Iris pigment epithelial cell (primary cell): ENCODE results near the gene MYO1H.
"Not testable (repeated sequence)": the region's sequence is repeated elsewhere in the genome, so short reads cannot be mapped to it uniquely, and the experiment has no call there.

Experiments
- DNase-seq: peaks from one replicate; pipeline ENCODE4 v3.0.0-alpha.2; 2011; ENCODE audit warnings: low read depth

MYO1H gene

GRCh38 chr12:109449845-109450532, 102.3 kb downstream of the MYO1H start:
- no peak for DNase-seq

DNA sequence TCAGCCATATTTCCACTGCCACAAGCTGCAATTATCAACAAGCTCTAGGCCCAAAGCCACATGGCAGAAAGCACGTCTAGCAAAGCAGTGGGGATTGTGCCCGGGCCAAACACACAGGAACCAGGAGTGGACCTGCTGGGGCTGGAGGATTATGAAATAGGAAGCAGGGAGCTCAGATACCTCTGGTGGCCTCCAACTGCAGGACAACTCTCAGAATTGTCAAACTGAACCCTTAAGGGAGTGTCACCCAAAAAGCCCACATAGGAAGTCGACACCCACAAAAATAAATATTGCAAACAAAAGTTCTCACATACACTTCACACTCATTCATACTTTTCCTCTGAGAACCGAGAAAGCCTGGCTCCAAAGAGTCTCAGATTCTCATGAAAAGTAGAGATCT, 103.3 kb downstream of the MYO1H start:
- no peak for DNase-seq

DNA sequence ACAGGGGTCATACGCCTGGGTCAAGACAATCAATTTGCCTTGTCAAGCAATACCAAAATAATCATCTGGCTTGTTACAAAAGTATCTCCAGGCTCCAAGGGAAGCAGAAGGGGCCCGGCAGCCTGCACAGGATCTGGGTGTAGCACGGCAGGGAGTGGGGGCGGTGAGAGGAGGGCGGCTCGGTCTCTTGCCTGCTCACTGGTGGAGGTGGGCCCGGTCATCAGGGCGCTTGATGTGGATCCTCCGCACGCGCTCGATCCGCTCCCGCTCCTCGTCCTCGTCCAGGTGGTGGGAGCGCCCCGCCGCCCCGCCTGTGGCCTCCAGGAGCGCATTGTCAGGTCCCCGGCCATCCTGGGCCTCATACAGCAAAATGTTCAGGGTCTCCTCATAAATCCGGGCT, 103.7 kb downstream of the MYO1H start:
- DNase-seq = no peak

DNA sequence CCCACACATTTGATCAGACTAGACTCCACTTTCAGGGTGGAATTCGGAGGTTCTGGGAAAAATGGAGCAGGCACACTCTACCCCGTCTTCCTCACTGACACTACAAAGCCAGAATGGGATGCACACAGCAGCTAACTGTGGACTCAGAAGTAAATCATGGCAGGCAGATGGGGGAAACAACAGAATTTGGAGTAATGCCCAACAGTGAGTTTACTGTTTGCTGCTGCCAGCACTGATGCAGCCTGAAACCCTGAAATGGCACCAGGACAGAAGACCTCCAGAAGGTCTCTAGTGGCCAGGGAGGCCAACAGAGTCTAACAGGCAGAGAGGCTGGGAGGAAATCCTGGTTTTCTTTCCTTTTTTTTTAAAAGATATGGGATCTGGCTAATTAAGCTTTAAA, 104.8 kb downstream of the MYO1H start:
- DNase-seq = no peak

GRCh38 chr12:109455706-109456105, 108.0 kb downstream of the MYO1H start:
- DNase-seq = no peak

DNA sequence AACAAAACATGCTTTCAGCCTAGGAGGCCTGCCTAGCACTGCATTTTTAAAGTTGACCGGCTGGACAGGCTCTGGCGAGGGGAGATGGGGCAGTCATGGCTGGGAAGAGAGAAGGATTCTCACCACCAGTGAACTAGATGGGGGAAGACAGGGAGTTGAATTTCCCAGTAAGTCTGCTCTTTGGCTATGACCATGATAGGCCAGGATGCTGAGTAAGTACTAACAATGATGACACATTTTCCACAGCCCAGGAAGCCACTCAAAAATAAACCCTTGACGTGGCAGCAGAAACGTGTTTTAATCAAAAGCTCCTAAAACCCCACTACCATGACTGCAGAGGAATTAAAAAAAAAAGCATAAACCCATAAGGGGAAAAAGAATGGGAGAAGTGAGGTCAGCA, 110.4 kb downstream of the MYO1H start:
- peak; percentile 85 for DNase-seq

GRCh38 chr12:109458771-109459208, 111.1 kb downstream of the MYO1H start:
- peak; percentile 83 for DNase-seq

GRCh38 chr12:109459247-109459646, 111.5 kb downstream of the MYO1H start:
- DNase-seq = peak; percentile 78

DNA sequence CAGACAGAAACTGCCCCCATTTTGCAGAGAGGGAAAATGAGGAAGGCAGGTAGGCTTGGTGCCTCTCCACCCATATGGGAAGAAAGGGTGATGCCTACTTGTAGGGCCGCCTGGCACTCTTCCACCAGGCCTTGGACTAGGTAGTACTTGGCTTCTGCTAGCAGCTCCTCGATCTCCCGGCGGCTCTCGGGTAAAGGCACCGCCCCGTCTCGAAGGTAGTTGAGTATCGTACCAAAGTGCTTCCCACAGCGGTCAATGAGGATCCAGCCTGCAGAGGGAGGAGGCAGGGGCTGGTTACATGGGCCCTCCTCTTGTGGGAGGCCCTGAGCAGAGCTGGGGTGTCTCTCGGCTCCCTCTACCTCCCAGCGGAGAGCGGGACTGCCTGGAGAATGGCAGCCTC, 112.8 kb downstream of the MYO1H start:
- DNase-seq = no peak

DNA sequence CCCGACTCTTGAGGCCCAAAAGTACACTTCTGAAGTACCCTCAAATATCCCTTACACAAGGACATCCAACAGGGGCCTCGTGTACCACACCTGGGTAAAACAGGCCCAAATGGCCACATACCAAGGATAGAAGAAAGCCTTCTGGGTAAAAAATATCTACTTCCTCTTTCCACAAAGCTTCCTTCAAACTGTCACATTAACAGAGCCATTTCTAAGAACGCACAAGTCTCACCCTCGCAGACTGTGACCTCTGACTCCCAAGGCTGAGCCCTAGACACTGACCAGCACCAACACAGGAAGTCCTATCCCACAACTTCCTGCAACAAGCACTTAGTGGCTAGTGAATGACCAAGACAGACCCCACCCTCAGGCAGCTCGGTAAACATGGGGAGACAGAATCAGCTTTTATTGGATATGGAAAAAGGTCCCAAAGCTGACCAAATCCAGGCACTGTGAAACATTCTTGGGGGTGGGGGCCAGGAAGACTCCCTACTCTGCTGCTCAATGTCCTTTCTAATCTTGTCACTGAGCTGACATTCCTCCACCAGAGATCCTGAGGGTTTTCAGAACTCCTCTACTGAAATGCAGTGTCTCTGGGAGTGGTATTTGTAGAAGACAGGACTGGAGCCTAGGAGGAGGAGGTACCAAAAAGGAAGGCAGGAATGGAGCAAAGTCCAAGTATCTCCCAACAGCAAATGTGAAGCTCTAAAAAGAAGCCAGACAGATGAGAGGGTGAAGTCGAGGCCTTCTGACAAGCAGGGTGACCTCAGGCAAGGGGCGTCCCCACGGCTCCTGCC, 113.5 kb downstream of the MYO1H start:
- DNase-seq = peak; percentile 72

DNA sequence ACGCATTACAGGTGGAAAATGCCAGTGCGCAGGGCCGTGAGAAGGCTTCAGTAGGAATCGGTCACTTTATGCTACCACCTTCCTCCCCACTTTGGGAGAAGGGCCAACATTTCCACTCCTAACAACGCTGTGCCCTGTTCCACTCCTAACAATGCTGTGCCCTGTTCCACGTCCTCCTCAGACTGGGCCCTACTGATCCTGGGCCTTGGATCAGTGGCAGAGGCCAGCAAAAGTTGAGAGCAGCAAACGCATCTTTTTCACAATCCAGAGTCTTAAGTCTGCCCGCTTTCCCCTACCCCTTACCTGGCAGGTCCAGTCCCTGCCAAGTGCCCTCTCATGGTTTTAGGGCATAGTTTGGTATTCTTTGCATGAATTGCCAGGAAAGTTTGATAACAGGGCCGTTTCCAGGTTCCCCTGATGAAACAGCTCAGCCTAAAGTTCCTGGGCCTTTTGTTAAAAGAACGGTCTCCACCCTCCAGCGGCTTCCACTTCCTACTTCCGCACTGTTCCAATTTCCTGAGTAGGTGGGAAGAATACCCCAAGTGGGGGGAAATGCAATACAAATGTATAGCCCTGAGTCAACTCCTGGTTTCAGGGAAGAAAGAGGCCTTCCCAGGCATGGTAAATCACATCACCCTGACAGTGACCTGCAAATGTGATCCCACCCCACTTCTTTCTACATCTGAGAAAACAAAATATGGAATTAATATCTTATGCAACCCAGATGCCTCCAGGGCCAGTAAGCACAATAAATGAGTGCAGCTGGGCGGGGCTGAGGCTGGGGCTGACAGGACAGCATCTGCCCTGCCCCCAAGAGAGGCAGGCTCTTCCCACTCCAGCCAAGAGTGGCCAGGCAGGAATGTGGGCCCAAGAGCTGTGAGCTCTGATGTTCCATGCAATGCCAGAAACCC, 114.4 kb downstream of the MYO1H start:
- peak; percentile 97 for DNase-seq

DNA sequence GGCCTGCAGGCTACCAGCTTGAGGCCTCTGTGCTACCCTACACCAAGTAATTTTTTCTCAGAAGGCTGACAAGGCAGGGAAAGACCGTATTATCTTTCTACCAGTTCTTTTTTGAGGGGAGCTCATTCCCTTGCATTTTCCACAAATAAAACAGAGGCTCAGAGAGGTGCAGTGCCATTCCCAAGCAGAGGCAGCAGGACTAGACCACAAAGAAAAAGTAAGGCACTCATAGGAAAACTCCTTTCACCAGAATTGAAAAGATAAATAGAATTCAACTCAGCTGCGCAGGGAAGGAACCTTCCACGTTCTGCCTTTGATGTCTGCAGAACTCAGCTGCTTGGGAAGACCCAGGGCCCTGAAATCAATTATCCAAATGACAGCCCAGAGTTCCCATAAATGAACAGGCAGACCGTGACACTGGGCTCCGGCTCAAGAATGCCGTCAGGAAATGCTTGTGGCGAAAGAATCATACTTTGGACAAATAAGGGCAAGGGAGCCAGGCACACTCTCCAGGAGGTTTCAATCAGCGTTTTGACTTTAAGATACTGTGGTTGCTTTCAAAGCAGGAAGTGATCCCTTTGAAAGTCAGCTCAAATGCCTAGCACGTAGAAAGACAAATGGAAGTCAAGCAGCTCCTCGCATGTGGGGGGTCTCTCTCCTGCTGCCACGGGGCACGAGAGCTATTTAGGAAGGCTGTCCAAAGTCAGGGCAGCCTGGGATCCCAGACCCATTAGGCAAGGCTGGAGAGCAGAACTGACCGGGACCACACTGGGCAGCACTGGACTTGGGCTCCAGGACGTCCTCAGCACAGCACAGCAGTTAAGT, 115.4 kb downstream of the MYO1H start:
- peak; percentile 97 for DNase-seq

DNA sequence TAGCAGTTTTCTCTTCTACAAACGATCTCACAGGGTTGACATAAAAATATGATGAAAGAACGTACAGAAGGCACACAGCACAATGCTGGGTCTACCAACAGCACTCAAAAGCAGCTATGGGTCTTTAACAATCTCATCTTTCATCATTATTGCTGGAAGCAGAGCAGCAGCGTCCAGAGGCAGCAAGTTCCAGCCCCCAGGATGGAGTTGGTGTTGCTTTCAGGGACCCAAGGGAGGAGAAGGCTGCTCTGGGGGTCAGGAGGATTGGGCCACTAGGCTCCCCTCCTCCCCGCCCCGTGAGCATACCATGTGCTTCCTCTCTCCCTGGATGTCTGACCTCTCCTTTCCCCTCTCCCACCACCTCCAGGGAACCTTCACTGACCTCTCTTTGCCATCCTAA, 116.1 kb downstream of the MYO1H start:
- no peak for DNase-seq

DNA sequence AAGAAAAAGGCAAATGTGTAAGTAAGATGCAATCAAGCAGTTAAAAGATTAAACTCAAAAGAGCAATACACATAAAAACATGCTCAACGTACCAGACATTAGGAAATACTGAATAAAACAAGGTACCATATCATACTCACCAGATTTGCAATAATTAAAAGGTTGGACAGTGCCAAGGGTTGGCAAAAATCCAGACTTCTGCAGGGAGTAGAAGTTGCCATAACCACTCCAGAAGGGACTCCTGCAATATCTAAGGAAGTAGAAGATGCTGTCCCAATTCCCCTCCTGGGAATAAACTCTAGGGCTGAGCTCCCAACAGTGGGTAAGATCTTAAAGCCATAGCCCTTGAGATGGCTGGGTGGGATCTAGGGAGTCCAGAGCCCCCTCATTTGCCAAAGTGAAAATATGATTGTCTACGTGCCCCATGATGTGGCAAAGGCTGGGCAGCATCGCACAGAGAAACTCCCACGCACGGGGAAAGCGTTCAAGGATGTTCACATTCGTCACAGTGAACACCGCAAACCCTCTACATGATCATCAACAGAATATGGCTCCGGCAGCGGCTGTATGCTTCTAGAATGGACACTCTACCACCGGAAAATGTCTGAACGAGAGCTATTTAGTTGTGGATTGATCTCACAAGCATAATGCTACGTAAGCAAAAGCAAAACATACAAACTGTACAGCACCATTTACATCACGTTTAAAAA, 117.1 kb downstream of the MYO1H start:
- no peak for DNase-seq

DNA sequence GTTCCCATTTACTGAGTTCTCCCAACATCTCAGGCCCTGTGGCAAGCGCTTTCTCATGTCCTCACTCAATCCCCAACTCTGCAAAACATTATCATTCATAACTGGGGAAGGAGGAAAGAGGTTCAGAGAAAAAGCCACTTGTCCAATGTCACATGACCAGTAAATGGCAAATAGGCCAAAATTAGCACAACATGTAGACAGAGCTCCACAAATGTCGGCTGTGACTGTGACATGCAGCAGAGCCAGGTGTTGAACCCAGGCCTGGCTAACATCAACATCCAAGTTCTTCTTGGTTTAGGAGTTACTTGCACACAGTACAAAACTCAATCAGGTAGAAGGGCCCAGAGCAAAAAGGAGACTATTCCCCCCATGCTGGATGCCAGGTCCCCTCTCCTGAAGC, 118.6 kb downstream of the MYO1H start:
- DNase-seq = no peak

DNA sequence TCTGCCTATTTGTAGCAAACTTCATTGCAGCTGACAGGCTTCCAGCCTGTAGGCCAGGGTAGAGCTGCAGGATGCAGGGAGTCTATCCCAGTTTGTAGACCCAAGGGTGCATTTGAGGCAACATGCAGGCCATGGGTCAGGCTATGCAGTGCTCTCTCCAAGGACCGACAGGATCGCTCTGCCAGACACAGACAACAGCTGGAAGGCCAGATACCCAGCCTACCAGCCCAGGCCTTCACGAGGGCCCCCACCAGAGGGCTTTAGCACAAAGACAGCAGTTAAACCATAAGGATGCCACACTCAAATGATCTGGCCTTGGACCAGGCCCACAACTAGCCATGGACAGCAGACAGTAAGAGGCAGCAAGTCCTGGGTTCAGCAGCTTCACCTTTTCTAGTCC, 119.1 kb downstream of the MYO1H start:
- no peak for DNase-seq

DNA sequence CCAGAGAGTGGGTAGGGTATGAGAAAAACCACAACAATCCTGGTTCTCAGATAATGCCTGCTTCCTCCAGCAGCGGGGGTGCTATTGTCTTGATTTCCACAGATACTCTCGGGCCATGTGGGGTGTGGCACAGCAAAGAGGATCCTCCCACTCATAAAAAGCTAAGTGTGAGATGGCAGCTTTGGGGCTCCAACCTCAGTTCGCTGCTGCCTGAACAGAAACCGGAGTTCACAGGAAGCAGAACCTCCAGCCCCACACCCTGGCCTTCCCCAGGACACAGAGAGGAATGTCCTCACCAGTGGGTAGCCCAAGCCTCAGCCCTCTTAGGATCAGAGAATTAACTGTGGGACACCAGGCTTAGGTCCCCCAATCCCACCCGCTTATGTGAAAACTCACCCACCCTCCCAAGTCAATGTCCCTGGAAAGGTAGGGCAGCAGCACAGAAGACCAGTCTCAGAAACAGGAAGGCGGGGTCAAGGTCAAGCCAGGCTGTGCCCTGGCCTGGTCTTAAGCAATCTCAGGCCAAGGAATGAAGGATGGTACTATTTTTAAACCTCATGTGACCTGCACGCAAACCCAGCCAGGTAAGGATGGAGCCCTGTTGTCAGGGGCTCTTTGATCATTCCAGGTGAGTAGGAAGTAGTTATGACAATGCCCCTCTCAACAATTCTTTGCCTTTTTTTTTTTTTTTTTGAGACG, 120.4 kb downstream of the MYO1H start:
- no peak for DNase-seq

DNA sequence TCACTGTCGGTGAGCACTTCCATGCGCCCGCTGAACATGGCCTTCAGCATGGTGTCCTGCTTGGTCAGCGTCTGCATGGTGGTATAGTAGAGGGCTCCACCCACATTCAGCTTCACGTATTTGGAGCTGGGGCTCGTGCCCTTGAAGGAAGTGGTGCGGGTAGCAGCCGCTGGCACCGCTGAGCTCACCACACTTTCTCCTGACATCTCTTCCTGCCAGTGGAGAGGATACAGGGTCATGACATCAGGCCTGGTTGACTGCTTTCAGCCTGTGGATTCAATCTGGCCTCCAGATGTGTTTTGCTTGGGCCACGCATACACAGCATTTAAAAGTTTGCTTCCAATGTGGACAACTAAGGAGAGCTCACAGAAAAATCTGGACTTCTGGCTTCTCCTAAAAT, 121.8 kb downstream of the MYO1H start:
- no peak for DNase-seq

- DNase-seq = no peak
These were observed 125.3 kb downstream of the MYO1H start for GRCh38 chr12:109473006-109473405.

GRCh38 chr12:109473526-109474270, 126.0 kb downstream of the MYO1H start:
- DNase-seq = not testable (repeated sequence)
